HG03342 (cell line): ENCODE data around the gene NRAP.
A peak's percentile ranks its signal among the peaks of the same experiment; 100 is the strongest.

Experiments
- ATAC-seq: cut with Tn5 transposase; IDR thresholded peaks from one replicate; pipeline ENCODE4 v1.9.1; 2021; ENCODE audit warnings: mild to moderate bottlenecking, moderate library complexity; ENCODE audit not compliant: unreplicated experiment

Gene NRAP

GRCh38 chr10:113610631-113611601, 52.9 kb downstream of the NRAP start:
- ATAC-seq, result no peak

DNA sequence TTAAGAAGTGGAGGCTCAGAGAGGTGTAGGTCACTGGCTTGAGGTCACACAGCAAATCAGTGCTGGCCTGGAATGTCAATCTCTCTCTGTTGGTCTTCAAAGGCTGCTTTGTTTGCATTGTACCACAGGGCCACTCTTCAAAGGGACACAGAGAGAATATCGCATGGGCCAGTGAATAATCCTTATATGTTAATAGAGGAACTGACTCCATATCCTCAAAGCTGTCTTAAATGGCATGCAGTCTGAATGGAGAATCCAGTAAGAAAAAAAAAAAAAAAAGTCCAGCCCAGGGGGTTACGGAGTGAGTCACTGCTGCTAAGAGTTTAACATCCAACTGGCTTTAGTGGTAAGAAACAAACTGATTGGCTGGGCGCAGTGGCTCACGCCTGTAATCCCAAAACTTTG, 54.1 kb downstream of the NRAP start:
- ATAC-seq, result no peak

DNA sequence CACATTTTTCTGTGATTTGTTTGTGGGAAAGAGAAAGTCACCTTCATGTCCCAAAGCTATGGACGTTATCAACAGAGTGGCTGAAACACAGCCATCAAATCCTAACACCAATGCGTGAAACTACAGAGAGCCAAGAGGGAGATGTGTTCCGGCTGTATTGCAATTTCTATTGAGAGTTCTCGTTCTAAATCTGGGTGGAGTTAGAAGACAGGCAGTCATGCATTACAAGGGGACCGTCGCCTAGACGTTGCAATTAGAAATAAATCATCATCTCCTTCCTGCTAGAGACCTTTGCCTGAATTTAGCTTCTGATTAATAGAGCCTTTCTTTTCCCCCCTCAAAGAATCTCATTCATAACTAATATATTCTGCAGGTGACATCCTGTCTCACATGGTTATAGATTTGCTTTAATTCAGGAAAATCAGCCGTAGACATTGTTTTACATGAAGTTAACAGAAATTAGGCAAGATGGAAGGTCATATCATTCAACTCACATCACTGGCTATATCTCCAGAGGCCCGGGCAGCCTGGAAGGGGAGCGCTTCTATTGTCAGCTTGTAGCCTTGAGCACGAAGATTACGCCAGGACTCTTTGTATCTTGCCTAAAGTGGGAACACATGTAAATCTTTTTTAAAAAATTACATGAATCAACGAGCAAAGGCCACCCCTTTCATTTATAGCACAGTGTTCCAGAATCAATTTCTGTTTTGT, 58.4 kb downstream of the NRAP start:
- ATAC-seq, result no peak

GRCh38 chr10:113604572-113604971, 59.3 kb downstream of the NRAP start:
- no peak for ATAC-seq

DNA sequence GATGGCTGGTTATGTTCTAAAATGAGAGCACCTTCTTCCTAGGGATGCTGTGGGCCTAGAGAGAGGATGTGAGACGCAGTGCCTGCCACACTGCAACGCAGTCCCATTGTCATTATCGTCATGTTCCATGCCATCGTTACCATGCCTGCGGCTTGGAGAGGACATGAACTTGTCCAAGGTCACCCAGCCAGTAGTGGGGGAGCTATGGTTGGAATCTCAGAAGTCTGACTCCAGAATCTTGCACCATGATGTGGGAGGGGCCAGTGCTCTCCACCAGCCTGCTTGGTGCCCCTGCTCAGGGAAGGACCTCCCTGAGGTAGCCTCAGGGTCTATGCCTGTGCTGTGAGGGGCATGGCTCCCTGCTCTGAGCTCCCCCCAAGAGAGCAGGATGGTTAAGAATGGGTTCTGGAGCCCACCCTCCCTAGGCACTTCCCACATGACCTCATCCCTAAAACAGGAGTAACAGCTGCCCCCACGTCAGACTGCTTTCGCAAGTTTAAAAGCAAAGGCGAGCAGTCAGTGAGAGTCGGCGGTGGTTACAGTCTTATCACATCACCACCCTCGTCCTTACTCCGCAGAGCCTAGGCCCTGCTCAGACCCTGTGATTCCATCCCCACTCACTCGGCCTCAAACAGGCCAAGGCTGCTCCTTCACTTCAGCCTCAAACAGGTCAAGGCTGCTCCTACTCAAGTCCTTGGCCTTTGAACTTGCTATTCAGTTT, 60.6 kb downstream of the NRAP start:
- no peak for ATAC-seq

- no peak for ATAC-seq
Observed at GRCh38 chr10:113600569-113600968, 63.3 kb downstream of the NRAP start.

DNA sequence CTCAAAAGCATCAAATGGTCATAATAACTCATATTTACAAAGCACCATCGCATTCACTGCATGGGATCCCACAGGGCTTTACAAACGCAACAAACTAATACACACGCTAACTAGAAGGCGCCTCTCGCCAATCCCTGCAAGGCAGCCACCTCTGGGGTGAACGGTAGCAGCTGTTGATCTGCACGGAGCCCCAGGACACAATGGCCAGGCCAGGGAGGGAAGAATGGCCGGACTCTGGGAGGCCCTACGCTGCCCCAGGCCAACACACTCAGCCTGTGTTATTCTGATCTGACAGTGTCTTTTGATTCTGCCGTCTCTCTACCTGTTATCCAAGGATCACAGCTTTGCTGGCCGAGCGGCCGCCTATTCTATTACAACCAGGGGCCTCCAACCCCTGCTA, 69.2 kb downstream of the NRAP start:
- no peak for ATAC-seq

DNA sequence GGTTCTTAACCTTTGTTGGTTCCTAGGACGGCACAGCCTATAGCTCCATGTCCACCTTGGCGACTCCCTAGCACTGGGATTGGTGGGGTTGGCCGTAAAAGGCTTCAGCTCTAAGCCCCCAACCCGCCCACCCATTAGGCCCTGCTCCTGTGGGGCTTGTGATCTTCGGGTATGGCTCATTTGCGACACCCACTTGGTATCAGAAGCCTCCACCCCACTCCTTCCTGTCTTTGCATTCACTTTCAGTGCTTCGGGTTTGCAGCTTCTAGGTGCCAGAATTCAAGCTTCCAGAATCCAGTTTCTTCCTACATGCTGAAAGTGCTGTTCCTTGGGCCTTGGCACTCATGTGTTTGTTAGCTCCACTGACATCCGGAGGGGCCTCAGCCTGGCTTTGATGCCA, 71.5 kb downstream of the NRAP start:
- ATAC-seq, result no peak

GRCh38 chr10:113590581-113590980, 73.3 kb downstream of the NRAP start:
- no peak for ATAC-seq

GRCh38 chr10:113589201-113589770, 74.6 kb downstream of the NRAP start:
- ATAC-seq, result no peak

DNA sequence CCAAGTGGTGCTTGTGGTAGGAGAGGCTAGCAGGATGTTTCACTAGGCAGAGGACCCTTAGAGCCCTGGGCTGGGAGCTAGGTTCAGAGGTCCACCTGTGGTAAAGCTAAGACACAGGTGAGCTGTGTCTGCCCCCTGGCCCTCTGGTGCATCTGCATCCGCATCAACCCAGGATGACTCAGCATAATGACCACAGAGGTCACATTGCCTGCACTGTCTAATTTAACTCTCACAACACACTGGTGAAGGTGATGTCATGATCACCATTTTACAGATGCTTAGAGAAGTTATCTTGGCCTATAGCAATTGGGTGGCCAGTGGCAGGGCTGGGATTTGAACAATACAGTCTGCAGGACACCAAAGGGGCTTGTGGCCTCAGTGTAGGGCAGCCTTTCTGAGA, 77.9 kb downstream of the NRAP start:
- peak; percentile 65 for ATAC-seq

- ATAC-seq, result no peak
Observed at GRCh38 chr10:113583571-113583970, 80.3 kb downstream of the NRAP start.

GRCh38 chr10:113581092-113581491, 82.7 kb downstream of the NRAP start:
- ATAC-seq, result no peak

DNA sequence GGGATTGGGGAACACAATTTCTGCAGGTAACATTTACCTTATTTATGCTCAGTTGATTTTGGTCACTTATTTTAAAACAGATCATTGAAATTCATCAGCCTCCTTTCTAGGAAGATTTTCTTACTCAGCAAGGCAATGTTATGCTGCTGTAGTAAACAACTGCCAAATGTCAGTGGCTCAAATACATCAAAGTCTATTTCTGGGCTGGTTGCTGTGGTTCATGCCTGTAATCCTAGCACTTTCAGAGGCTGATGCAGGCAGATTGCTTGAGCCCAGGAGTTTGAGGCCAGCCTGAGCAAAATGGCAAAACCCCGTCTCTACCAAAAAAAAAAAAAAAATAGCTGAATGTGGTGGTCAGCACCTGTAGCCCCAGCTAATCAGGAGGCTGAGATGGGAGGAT, 85.1 kb downstream of the NRAP start:
- no peak for ATAC-seq

- no peak for ATAC-seq
Observed at GRCh38 chr10:113576852-113577251, 87.0 kb downstream of the NRAP start.

- ATAC-seq, result no peak
Observed at GRCh38 chr10:113573368-113573767, 90.5 kb downstream of the NRAP start.

DNA sequence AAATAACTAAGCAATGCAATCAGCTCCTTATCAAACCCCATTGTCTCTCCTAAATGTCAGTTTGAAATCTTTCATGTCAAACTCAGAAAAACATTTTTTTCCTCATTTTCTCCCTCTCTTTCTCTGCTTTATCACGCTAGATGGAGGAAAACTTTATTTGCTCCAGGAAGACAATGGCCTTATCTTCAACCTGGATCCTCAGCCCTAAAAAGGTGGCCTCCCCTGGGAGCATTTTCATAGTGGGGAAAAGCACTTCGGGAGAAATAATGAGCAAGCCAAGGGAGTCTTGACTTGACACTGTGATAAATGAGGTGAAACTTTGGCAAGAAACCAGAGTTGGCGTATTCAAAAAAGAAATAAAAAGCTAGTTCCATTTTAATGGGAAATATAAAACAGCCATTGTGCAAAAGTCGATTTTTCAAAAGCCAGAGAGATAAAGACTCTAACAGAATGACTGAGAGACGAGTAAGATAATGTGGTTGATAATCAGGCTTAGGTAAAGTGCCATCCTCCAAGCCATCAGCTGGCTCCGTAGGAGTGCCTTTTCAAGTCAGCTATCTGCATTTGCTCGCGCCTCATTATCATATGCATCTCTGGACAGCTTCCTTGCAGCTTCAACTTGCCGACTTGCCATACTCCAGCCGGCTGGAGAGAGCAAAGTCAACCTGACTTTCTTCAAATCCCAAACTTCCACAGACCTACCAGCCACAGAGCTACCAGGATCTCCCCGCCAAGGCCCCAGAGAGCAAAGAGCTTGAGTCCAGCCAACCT, 91.1 kb downstream of the NRAP start:
- ATAC-seq, result no peak

- no peak for ATAC-seq
Observed at GRCh38 chr10:113569576-113569975, 94.3 kb downstream of the NRAP start.

DNA sequence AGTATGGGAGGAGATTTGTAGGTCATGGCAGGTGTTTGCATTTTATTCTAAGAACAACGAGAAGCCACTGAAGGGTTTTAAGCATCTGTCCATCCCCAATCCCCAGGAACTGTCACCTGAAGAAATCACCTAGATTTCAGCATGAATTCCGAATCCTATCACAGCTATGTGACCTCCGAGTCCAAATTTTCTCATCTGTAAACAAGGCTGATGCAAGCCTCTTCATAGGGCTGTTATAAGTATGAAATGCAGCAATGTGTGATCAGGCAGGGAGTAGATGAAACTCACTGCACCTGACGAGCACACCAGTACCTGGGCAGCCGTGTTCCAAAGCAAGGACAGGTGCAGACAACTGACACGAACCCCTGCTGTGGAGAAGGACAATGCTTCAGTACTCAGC, 97.0 kb downstream of the NRAP start:
- ATAC-seq, result no peak

GRCh38 chr10:113565364-113565763, 98.5 kb downstream of the NRAP start:
- ATAC-seq, result no peak
